H1 (cell line): ENCODE measurements around the gene SCUBE2.

Experiments
- CREB1 ChIP-seq: IDR thresholded peaks from 2 replicates; pipeline ENCODE4 v1.6.1; 2012; ENCODE audit warnings: inconsistent platforms
- MAFK ChIP-seq: IDR thresholded peaks from 2 replicates; pipeline ENCODE4 v1.6.1; 2012; ENCODE audit warnings: low read depth, mild to moderate bottlenecking, improper control_type of control experiment, low read length
- POLR2AphosphoS5 ChIP-seq: IDR thresholded peaks from 2 replicates; pipeline ENCODE4 v1.6.1; 2011; ENCODE audit warnings: low read depth, low read length
- POU5F1 ChIP-seq: IDR thresholded peaks from 2 replicates; pipeline ENCODE4 v1.6.1; 2011; ENCODE audit warnings: low read depth, mild to moderate bottlenecking, low read length, moderate library complexity
- RAD21 ChIP-seq, 2 experiments: IDR thresholded peaks in 1 of 2; conservative IDR thresholded peaks in 1 of 2; 2 replicates each; pipeline ENCODE4 v1.6.1; 2011; ENCODE audit warnings: low read depth in 2 of 2, low read length in 2 of 2, improper control_type of control experiment in 1 of 2, inconsistent platforms in 1 of 2, mild to moderate bottlenecking in 1 of 2, moderate library complexity in 1 of 2
- SP2 ChIP-seq: IDR thresholded peaks from 2 replicates; pipeline ENCODE4 v1.6.1; 2012; ENCODE audit warnings: mild to moderate bottlenecking, low read length, inconsistent platforms
- TF ChIP-seq, protein P1 (sequence below), 3 experiments: IDR thresholded peaks; 1 replicate in 2 of 3; 2 replicates in 1 of 3; pipeline versions ENCODE4 v1.5.1 to v1.6.1; 2011; ENCODE audit warnings: low read length in 3 of 3, mild to moderate bottlenecking in 3 of 3, inconsistent platforms in 2 of 3, low read depth in 1 of 3, moderate library complexity in 1 of 3; ENCODE audit not compliant: insufficient read depth in 1 of 3; ENCODE audit errors: control extremely low read depth in 1 of 3
- TF ChIP-seq, protein P2 (sequence below): IDR thresholded peaks from 2 replicates; pipeline ENCODE4 v1.6.1; 2012; ENCODE audit warnings: low read length, inconsistent platforms

DNA sequence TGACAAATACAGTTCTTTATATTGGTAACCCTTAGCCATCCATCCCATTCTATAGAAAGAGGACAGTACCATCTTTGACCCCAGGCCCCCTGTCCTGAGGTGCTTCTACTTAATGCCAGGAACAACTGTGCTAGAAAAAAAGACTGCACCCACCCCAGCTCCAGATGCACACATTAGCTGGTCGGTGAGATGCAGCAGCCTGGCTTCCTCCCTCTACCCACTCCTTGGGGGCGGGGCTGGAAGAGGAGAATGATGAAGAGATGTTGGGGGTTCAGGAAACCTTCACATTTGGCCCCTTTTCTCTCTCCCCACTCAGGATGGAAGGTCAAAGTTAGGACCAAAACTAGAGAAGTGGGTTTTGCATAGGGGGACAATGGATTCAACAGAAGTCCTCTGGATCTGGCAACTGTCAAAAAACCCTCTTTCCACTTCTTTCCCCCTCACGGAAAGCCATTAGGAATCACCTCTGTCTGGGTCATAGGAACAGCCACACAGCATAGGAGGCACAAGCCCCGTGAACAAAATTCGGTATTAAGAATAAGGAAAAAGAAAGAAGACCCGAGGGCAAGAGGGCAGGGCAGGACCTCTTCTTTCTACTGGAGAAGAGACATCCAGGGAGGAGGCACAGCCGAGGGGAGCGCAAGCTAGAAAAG, 88.4 kb downstream of the SCUBE2 start:
- TF ChIP-seq POLR2AphosphoS5: no peak
- TF ChIP-seq, protein P1, sequence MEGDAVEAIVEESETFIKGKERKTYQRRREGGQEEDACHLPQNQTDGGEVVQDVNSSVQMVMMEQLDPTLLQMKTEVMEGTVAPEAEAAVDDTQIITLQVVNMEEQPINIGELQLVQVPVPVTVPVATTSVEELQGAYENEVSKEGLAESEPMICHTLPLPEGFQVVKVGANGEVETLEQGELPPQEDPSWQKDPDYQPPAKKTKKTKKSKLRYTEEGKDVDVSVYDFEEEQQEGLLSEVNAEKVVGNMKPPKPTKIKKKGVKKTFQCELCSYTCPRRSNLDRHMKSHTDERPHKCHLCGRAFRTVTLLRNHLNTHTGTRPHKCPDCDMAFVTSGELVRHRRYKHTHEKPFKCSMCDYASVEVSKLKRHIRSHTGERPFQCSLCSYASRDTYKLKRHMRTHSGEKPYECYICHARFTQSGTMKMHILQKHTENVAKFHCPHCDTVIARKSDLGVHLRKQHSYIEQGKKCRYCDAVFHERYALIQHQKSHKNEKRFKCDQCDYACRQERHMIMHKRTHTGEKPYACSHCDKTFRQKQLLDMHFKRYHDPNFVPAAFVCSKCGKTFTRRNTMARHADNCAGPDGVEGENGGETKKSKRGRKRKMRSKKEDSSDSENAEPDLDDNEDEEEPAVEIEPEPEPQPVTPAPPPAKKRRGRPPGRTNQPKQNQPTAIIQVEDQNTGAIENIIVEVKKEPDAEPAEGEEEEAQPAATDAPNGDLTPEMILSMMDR (IDR thresholded peaks at IDR 0.05; ENCODE audit: control extremely low read depth in 1 of 3, insufficient read depth in 1 of 3, low read depth in 1 of 3, low read length in 3 of 3): no peak
- no peak for TF ChIP-seq MAFK
- TF ChIP-seq CREB1: no peak
- TF ChIP-seq, protein P2, sequence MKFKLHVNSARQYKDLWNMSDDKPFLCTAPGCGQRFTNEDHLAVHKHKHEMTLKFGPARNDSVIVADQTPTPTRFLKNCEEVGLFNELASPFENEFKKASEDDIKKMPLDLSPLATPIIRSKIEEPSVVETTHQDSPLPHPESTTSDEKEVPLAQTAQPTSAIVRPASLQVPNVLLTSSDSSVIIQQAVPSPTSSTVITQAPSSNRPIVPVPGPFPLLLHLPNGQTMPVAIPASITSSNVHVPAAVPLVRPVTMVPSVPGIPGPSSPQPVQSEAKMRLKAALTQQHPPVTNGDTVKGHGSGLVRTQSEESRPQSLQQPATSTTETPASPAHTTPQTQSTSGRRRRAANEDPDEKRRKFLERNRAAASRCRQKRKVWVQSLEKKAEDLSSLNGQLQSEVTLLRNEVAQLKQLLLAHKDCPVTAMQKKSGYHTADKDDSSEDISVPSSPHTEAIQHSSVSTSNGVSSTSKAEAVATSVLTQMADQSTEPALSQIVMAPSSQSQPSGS: no peak
- TF ChIP-seq POU5F1: no peak
- TF ChIP-seq RAD21 (IDR thresholded peaks at IDR 0.05 in 1 of 2, conservative IDR thresholded peaks at IDR 0.05 in 1 of 2; ENCODE audit: low read depth in 2 of 2, low read length in 2 of 2): no peak
- TF ChIP-seq SP2: no peak
